GM08714 (cell line): Measurements from ENCODE around the gene LSM10.

Source experiments
- H3K4me3 ChIP-seq: fragments of 200-500 bp; sonication (Bioruptor generic); 2 replicates; pipeline ENCODE4 v1.5.1; 2014; ENCODE audit warnings: mild to moderate bottlenecking, low read length, inconsistent platforms
- ZNF274 ChIP-seq: IDR thresholded peaks from 2 replicates; pipeline ENCODE4 v1.6.1; 2012; ENCODE audit warnings: mild to moderate bottlenecking, low read depth, low read length

Gene LSM10

DNA sequence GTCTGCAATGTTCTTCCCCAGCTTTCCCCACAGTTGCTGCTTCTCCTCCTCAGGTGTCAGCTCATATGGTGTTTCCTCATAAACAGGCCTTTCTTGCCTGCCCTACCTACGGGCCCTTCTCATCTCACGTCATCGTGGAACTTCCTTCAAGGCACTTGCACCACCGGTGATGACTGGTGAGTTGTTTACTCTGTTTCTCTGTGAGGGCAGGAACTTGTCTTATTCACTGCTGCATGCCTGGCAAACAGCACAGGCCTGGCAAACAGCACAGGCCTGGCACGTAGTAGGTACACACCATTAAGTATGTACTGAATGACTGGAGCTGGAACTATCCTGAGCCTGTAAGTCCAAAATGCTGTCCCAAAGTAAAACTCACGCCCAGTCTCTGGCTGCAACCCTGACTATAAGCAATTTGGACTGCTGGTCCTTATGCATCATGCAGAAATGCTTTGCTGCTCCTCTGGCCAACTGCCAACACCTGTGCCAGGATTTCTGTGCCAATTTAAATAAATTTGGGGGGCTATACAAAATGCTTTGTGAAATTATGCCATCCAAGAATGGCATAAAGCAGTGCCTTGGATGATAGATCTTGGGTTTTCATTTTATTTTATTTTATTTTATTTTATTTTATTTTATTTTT lies 37.7 kb downstream of the LSM10 start:
- H3K4me3 ChIP-seq, result no peak overlapping the region
- no peak for TF ChIP-seq ZNF274

DNA sequence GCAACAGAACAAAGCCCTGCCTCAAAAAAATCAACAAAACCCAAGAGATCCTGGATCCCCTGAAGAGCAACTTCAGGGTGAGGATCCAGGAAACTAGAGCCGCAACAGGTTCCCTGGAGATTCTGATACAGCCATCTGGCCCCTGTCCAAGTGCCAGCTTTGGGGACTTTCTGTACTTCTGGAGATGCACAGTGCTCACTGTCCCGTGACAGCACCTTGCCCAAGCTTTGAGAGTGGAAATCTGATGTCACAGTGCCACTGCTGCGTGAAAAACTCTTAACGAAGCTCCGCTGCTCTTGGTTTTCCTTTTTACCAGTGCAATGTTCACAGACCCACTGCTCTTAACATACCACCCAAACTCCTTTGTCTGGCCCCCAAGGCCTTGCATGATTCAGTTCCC lies 38.3 kb downstream of the LSM10 start:
- no peak for TF ChIP-seq ZNF274
- no peak overlapping the region for H3K4me3 ChIP-seq

DNA sequence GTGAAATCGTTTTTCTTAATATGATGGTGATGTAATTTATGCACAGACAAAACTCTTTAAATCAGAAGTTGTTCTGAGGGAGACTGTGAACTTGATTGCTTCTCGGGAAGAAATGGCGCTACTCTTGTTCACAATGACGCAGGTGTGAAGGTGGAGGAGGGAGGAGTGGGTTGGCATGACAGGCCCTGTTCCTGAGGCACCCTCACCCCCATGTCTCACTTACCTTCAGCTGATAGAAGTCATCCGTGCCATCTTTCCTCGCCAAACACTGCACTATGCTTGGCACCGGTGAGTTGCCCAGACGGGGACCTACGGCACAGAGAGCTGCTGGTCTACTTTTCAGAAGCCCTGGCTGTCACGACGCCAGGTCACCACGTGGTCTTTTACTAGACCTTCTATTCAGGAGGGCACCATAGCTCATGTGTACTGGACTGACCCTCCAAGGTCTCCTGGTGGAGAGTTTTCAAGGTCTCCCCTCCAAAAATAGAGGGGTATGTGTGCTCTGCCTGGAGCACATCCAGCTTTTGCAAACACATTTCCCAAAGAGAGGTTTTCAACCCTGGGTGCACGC lies 39.1 kb downstream of the LSM10 start:
- no peak overlapping the region for H3K4me3 ChIP-seq
- TF ChIP-seq ZNF274, result no peak

DNA sequence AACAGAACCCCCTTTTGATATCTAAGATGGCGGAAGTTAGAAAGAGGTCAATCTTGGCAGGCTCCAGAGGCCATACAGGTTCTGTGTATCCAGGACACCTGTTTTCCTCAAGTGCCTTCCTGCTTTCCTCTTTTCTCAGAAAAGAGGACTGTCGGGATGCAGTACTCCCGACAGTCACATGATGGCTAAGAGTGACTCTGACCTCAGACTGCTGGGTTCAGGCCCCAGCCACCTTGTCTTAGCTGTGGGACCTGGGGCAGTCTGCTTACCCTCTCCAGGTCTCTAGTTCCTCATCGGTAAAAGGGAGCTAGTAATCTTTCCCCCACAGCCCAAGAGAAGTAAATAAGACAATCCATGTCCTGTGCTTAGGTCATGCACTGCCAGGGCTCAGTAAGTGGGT lies 41.9 kb downstream of the LSM10 start:
- TF ChIP-seq ZNF274, result no peak
- no peak overlapping the region for H3K4me3 ChIP-seq

DNA sequence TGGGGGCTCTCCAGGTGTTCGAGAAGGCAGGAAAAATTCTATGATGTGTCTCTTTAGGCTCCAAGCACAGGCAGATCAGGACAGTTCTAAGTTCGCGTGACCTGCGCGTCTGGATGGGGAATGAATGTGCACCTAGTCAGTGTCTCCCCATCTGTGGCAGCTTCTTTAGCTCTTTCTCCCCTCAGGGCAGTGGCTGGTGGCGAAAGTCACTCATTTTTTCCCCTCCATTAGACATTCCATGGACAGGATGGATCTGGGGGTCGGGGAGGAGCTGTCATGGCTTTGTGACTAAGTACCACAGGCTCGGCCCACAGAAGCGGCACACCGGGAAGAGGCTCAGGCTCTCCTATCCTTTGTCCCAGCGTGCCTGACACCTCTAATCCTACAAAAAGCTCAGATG lies 43.2 kb downstream of the LSM10 start:
- no peak overlapping the region for H3K4me3 ChIP-seq
- no peak for TF ChIP-seq ZNF274

DNA sequence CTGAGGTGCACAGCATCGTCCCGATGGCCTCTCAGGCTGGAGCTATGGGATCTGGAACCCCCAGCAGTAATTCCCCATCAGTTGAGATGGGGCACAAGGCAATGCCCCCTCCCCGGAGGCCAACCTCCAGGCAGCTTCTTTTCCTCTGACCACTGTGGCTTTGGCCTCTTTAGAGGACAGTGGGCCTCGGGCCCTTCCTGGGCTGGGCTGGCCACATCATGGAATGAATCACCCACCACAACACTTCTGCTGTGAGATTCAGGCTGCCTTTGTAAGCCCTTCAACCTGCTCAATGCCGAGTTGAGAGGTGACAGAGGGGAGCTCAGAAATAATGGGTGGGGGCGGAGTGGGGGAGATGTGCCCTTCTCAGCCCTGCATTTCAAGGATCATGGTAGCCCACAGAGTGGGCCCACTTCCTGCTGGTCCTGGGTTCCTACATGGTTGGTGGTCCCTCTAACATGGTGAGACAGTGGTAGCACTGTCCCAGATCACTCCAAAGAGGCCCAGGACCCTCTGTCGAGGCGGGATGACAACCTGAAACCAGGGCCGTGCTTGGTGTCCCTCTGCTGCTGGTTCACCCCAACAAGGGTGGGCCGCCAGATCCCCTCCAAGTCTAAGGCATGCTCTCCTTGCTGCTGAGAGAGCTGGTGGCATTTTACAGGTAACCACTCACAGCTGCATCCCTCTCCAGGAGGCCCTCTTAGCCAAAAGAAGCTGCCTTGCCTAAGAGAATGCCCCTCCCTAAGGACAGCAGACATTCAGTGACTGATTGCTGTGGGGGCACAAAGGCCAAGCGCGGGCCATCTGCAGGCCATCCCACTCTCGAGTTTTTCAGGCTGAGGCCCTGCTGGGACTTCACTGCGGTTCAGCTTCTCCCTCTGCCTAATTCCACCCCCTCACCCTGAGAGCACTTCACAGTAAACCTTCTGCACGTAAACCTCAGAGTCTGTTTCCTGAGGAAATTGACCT lies 44.5 kb downstream of the LSM10 start:
- TF ChIP-seq ZNF274, result no peak
- no peak overlapping the region for H3K4me3 ChIP-seq

DNA sequence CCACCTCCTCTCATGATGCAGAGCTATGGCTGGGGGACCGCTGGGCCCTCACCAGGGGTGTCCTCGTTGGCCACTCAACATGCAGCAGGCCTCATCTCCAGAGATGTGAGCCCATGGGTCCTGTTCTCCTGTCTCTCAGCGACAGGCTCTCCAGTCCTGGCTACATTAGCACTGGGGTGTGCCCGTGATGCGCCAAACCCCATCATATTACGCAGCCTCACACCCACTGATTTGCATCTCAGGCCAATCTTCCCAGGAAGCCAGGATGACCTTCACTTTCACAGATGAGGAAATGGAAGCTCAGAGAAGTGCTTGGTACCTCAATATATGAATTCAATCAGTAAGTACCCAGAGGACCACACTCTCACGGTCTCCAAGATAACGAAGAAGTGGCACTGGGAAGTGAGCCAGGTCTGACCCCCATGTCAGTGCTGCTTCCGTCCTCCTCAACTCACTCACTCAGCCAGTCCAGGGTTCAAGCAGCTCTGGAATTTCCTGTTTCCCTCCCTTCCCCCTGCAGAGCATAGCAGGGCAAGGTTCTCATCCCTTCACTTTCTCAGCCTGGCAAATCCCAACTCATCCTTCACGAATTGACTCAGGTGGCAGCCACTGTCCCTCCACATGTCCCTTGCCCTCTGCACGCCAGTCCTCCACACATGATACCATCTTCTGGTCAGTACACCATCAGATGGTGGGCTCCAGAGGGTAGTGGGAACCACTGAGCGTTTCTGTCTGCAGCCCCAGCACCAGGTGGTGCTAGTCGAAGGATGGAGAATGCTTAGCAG lies 45.4 kb downstream of the LSM10 start:
- H3K4me3 ChIP-seq, result no peak overlapping the region
- TF ChIP-seq ZNF274, result no peak

DNA sequence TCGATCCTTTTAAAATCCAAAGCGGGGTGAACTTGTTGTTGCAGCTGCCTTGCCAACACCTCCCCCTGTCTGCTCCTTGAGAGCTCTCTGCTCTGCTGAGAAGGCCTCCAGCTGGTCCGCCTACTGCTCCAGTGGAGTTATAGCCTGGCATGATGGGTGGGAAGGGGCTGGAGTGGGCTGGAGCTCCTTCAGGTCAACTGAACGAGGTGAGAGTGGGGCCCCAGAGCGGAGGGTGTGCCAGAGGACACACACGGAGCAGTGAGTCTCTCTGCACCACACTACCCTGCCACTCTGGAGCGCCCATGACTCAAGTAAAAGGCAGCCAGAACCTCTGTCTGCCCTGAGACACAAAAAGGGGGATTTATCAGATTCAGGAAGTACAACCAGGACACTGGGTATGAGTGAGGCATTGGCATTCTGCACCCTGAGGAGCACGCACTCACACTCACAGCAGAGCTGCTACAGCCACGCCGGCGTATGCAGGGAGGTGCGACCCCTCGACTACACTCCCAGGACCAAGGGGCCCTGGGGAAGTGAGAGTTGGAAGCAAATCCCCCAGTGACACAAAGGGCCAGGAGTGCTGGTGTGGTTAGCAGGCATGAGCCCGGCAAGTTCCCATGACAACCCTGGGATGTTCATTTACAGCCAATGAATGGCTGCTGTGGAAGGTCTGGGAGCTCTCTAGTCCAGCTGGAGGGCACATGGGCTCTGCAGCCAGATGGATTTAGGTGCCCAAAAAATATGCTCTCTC lies 46.3 kb downstream of the LSM10 start:
- no peak for TF ChIP-seq ZNF274
- H3K4me3 ChIP-seq, result no peak overlapping the region

DNA sequence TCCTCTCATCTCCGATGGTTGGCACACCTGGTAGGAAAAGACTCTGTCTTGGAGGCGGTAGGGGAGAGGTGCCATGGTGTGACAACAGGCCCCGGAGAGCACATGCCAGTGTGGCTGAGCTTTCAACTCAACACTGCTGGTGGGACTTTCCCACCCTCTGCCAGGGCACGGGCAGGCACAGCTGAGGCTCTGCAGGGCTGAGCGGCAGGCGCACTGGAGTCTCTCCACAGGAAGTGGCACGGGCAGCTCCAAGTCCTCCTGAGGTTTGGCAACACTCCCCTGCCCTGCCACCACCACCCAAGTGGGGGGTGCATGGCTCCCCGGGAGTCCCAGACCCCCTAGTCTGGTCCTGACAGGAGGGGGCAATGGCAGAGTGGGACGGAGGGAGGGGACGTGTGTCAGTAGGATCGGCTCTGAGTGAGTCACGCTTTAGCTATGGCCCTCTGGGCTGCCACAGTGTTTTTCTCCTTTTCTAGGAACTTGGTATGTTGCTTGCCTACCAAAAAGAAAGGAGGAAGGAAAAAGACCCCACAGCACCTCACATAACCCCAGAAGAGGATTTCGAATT lies 47.0 kb downstream of the LSM10 start:
- no peak for TF ChIP-seq ZNF274
- no peak overlapping the region for H3K4me3 ChIP-seq

DNA sequence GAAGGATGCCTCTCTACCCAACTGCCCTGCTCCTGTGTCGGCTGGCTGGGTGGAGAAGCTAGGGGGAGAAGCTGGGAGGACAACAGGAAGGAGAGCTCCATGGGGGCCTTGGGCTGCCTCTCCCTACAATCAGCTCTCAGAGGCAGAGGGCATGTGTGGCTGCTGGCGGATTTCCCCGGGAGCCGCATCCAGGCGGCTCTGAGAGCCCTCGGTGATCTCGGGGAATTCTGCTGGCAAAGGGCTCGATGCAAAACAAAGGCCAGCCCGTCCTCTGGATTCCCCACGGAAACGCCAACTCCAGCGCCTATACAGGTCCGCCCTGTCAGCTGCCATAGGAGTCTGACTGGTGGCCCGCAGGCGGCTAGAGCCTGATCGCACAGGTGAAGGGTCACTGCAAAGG lies 47.9 kb downstream of the LSM10 start:
- no peak for TF ChIP-seq ZNF274
- no peak overlapping the region for H3K4me3 ChIP-seq

DNA sequence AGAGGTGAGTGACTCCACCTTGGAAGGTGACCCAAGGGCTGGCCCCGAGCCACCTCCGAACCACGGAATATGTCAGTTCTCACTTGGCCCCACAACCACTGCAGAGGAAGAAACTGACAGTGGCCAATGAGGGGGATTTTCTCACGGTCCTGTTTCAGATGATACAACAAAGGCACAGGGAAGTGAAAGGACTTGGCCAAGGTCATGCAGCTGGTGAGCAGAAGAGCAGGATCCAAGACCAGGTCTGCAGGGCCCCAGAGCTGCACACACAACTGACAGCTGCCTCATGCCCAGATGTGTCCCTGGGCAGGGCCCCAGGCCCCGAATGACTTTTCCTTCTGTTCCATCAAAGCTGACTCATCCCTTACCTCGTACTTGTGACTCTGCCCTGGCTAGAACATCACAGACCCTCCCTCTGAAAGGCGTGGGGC lies 48.5 kb downstream of the LSM10 start:
- TF ChIP-seq ZNF274, result no peak
- no peak overlapping the region for H3K4me3 ChIP-seq

DNA sequence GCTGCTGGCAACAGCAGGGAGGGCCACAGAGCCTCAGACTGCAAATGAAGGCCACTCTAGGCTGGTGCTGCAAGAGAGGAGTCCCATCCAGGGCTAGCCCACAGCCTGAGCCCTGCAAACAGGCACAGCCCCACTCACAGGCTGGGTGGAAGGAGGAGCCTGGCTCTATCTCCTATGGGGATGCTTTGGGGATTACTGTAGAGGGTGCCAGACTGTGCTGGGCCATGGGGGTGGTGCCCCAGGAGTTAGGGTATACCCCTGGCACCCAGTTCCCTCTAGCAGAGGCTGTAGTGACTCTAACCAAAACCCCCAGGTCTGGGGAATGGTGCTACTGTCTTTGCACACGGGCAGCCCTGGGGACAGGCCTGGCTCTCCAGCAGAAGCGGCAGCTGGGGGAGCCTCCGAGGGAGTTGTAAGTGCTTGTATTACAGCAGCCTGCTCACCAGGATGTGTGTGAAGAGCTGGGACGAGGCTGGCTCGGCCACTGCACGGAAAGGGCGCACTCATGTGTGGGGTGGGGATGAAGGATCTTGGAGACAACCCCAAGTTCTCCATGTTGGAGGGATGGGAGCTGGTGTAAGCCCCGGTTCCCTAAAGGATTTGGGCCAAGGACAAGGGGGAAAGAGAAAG lies 50.9 kb downstream of the LSM10 start:
- no peak for TF ChIP-seq ZNF274

DNA sequence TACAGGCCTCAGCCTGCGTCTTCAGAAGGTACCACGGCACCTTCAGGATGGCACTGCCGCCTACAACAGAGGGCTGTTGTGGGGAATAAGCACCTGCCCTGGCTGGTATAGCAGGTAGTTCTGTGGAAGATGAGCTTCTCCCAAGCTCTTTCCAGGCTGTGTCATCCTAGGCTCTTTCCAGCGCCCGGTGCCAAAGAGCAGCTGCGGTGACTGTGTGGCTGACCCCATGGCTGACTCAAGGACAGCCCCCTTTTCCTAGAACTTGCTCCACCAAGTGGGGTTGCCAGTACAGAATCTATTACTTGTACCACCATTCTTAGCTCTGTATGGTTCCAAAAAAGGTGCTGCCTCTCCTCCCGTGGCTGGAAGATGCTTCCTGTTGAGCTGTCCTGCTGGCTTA lies 52.4 kb downstream of the LSM10 start:
- H3K4me3 ChIP-seq, result no peak overlapping the region

More for the DNA sequence above, 50.9 kb downstream of the LSM10 start:
- no peak overlapping the region for H3K4me3 ChIP-seq

DNA sequence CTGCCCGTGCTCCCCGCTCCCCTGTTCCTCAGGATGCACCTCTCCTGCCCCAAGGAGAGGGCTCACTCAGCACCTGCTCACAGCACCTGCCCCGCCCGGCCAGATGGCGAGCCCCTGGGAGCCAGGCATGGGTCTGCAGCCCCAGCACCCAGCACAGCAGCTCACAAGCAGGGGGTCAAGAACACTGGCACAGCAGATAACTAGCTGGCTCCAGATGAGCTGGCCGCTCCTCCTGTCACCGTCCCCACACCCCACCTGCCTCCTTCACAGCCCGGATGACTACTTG lies 53.4 kb downstream of the LSM10 start:
- TF ChIP-seq ZNF274, result no peak
- no peak overlapping the region for H3K4me3 ChIP-seq

More for the DNA sequence above, 52.4 kb downstream of the LSM10 start:
- no peak for TF ChIP-seq ZNF274
